CD4-positive, alpha-beta T cell treated with Interleukin-10 for 1 hour (primary cell): ENCODE data around the gene ABLIM3.

Source experiments
- DNase-seq: peaks from one replicate; pipeline ENCODE4 v3.0.0-alpha.2; 2020

The ABLIM3 gene

GRCh38 chr5:149133795-149134777 is 7.2 kb upstream of the ABLIM3 start:
- DNase-seq = no peak

DNA sequence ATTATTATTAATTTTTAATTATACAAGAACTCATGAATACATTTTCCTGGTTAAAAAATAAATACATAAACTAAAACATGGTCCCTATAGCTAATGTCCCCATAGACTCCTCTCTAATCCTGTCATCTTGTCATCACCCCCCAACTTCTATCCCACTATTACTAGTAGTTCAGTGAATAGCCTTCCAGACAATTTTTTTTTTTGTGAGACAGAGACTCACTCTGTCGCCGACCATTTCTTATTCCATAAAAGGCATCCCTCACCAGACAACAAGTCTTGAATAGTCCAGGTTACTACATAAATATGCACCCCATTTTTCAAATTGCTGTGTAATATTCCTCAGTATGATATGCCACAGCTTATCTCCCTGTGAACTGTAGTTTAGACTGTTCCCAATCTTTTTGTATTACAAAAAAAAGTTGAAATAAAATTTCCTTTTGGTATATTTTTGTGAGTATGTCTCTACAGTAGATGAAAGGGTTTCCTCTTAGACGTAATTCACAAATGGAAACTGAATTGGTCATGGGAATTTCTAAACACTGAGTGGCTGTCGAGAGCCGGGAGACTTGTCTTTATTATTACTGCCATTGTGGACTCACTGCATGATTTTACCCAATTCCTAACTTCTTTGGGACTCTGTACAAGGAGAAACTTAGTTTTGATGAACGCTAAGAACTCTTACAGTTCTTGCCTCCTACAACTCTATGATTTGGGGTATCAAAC is 6.4 kb upstream of the ABLIM3 start:
- no peak for DNase-seq

- no peak for DNase-seq
These were observed 5.6 kb upstream of the ABLIM3 start for GRCh38 chr5:149135536-149136201.

DNA sequence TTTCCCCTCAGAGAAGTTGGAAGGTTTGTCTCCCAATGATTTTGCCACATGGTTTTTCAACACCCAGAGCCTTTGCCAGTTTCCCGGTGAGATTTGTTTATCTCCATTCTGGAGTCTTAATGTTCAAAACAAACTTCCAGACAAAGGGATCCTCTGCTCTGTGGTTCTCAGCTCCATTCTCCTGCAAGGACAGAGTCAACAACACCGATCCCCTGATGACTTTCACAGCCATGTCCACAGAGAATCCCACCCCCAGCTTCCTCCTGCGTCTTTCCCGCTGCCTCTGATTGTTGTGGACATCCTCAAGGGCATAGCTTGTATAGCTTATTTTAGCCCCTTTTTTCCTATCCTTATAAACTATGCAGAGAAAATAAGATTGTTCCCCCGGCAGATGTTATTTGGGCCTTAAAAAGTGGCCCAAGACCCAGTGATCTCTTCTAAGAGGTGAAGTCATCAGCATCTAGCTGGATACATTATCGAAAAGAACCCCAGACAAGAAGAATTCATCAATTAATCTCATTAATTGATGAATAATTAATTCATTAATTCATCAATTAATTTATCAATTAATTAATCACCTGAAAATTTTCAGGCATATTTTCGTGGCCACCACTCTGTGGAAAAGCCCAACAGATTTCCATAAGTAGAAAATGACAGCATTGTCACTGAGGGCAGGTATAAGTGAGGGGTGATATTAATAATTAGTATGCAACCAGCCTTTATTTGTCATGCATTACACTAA is 2.9 kb upstream of the ABLIM3 start:
- DNase-seq = no peak

- DNase-seq = no peak
These were observed 893 bp upstream of the ABLIM3 start for GRCh38 chr5:149140197-149141002.

DNA sequence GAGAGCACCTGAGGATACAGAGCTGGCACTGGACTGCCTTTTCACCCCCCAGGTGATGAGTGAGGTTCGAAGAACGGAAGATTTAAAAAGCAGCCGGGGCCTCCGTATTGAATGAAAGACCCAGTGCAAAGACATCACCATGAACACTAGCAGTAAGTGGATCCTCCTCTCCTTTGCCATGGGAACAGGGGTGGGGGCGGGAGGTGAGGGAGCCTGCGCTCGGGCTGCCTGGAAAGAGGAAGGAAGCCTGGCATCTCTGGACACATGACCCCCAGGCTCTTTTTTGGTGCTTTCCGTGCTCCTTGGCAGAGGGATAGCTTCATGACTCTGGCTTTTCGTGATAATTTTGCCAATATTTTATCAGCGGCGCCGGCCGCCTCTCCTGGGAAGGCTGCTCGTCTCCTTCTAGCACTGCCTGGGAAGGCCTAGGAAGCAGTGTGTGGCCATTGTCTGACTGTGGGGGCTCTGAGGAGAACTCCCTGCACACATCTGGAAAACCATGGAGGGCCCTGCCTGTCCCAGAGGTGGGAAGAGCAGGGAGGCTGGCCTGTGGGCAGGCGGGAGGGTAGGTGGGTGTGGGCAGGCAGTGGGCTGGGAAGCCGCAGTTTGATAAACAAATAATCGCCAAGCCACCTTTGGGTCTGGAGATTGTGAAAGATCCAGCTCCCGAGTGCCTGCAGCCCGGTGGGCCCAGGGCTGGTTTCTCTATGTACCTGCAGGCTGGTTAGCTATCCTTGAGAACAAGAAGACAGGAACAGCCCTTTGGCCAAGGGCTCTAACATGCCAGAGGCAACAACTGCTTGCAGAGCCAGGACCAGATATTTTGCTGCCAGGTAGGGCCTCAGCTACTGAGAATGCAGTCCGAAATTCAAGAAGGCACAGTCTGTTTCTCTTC is 911 bp downstream of the ABLIM3 start:
- DNase-seq = no peak

DNA sequence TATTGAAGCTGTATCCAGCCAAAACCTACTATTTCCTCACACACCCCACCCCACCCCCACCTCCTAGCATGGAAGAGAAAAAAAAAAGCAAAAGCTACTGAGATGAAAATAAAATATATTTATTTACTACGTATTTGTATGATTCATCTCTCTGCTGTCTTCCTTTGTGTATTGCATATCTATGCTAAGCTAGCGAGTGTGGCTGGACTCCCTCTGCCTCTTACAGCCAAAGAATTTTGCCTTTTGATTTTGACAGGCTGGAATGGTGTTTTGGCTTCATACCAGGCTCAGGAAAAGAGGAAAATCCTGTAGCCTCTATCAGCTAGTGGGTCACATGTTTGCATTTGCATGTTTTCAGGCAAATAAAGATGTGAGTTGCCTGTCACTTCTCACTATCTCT is 2.2 kb downstream of the ABLIM3 start:
- no peak for DNase-seq

GRCh38 chr5:149144637-149145036 is 3.3 kb downstream of the ABLIM3 start:
- DNase-seq = no peak

DNA sequence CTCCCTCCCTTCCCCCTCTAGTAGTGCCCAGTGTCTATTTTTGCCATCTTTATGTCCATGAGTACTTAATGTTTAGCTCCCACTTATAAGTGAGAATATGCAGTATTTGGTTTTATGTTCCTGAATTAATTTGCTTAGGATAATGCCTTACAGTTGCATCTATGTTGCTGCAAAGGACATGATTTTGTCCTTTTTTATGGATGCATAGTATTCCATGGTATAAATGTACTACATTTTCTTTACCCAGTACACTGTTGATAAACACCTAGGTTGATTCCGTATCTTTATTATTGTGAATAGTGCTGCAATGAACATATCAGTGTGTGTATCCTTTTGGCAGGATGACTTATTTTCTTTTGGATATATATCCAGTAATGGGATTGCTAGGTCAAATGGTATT is 3.8 kb downstream of the ABLIM3 start:
- DNase-seq = no peak

DNA sequence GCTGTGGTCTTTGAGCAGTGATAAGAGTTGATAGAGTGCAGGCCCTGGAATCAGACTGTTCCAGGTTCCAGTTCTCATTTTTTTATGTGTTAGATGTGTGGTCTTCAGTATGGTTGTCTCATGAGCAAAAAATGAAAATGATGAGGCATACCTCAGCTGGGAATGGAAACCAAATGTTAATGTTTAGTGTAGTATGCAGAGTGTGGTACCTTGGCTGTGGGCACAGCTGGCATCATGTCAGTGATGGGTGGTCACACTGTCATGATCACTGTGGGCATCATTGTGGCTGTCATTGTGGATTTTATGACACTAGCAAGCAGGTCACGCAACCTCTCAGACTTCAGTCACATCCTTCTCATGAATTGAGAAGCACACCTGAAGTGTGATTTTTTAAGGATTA is 6.4 kb downstream of the ABLIM3 start:
- DNase-seq = no peak

- DNase-seq = no peak
These were observed 8.6 kb downstream of the ABLIM3 start for GRCh38 chr5:149149942-149150341.

- no peak for DNase-seq
These were observed 9.2 kb downstream of the ABLIM3 start for GRCh38 chr5:149150457-149150856.

DNA sequence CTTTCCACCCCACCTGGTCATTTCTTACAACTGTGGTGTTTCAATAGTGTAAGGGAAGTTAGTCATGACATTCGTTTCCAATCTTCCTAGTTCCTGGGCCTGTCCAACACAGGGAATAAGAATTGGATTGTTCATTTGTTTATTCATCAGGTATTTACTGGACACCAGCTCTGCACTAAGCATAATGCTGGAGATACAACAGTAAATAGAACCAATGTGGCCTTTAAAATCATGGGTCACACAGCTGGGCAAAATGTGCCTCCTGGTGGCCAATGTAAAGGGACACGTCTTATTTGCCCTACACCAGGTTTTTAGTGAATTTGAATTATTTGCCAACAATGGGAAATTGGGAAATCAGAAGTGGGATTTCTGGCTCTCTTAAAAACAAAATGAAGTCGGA is 10.4 kb downstream of the ABLIM3 start:
- DNase-seq = no peak

GRCh38 chr5:149152317-149152746 is 11.0 kb downstream of the ABLIM3 start:
- DNase-seq = no peak

DNA sequence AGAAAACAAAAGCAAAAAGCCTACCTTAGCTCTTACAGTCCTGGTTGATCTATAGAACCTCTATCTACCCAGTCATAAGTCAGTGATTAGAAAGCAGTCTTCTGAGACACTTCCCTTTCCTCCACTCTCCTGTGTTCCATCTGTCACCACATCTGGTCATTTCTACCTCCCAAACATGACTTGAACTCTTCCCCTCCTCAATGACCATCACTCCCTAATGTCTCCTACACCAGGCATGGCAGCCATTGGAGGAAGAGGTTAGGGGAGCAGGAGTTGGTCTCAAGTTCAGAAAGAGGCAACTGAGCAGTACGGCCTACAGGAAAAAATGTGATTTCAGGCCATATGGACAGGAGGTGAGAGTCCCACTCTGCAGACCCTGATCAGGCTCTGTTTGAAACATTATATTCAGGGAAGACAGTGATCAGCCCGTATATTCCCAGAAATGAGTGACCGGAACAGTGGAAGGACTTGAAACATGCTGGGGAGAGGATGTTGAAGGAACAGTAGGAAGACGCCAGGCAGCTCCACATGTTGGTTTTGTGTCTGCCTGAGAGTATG is 12.0 kb downstream of the ABLIM3 start:
- DNase-seq = no peak

- no peak for DNase-seq
These were observed 12.7 kb downstream of the ABLIM3 start for GRCh38 chr5:149153751-149154610.

GRCh38 chr5:149154650-149155049 is 13.4 kb downstream of the ABLIM3 start:
- DNase-seq = no peak

- no peak for DNase-seq
These were observed 15.3 kb downstream of the ABLIM3 start for GRCh38 chr5:149156435-149157083.

- DNase-seq = no peak
These were observed 16.0 kb downstream of the ABLIM3 start for GRCh38 chr5:149157330-149157729.
